Parathyroid adenoma (tissue), 2 donors: ENCODE measurements around the gene ZNF256.

ENCODE experiments used
- H2AFZ ChIP-seq: fragments of 300-600 bp; sonication (generic); one replicate; pipeline ENCODE4 v1.7.0; 2017; ENCODE audit warnings: antibody characterized with exemption, mild to moderate bottlenecking
- H3K27ac ChIP-seq: fragments of 300-600 bp; sonication (generic); one replicate; pipeline ENCODE4 v1.7.0; 2017
- H3K27me3 ChIP-seq: fragments of 300-600 bp; sonication (generic); one replicate; pipeline ENCODE4 v1.7.0; 2017; ENCODE audit warnings: low read length; ENCODE audit not compliant: control insufficient read depth, insufficient read depth
- H3K36me3 ChIP-seq: fragments of 300-600 bp; sonication (generic); one replicate; pipeline ENCODE4 v1.7.0; 2017; ENCODE audit warnings: low read length; ENCODE audit not compliant: control insufficient read depth, insufficient read depth
- H3K4me1 ChIP-seq: fragments of 300-600 bp; sonication (generic); one replicate; pipeline ENCODE4 v1.7.0; 2017; ENCODE audit warnings: control low read depth
- H3K4me2 ChIP-seq: fragments of 300-600 bp; sonication (generic); one replicate; pipeline ENCODE4 v1.7.0; 2017; ENCODE audit warnings: low read length
- H3K4me3 ChIP-seq: fragments of 300-600 bp; sonication (generic); one replicate; pipeline ENCODE4 v1.7.0; 2017; ENCODE audit warnings: low read depth, low read length
- H3K79me2 ChIP-seq: fragments of 300-600 bp; sonication (generic); one replicate; pipeline ENCODE4 v1.7.0; 2017; ENCODE audit warnings: control low read depth
- H3K9ac ChIP-seq: fragments of 300-600 bp; sonication (generic); one replicate; pipeline ENCODE4 v1.7.0; 2017; ENCODE audit warnings: mild to moderate bottlenecking
- H3K9me3 ChIP-seq: fragments of 300-600 bp; sonication (generic); one replicate; pipeline ENCODE4 v1.7.0; 2017; ENCODE audit warnings: low read length; ENCODE audit not compliant: control insufficient read depth
- TF ChIP-seq, protein P1 (sequence below): fragments of 300-600 bp; sonication (generic); IDR thresholded peaks from one replicate; pipeline ENCODE4 v1.7.0; 2017; ENCODE audit warnings: antibody characterized with exemption, mild to moderate bottlenecking
- donor health status: primary hyperparathyroidism.

Gene ZNF256

DNA sequence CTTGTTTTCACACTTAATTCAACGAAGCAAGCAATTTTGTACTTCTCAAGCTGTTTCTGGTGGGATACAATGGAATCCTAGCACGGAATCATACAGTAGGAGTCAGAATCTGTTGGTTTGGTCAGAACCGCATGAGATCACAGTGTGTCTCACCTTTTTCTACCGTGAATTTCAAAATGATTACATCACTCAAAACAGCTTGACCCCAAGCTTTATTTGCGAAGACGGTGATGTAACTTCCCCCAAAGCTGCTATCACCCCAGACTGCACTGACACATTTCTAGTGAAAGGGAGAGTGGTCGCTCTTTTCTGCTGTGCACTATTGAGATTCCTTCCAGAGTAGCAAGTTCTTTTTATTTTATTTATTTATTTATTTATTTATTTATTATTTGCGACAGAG lies 17.3 kb upstream of the ZNF256 start:
- Histone ChIP-seq H3K9ac (no peak overlapping the region), H3K27ac (no peak overlapping the region), H3K4me2 (no peak overlapping the region), H3K36me3 (no peaks in the 10 kb centered on the region), H3K4me1 (no peaks in the 10 kb centered on the region), H2AFZ (no peak overlapping the region), H3K79me2 (no peaks in the 10 kb centered on the region), H3K27me3 (no peaks in the 10 kb centered on the region), H3K4me3 (no peak overlapping the region), H3K9me3 (no peaks in the 10 kb centered on the region)
- TF ChIP-seq, protein P1, sequence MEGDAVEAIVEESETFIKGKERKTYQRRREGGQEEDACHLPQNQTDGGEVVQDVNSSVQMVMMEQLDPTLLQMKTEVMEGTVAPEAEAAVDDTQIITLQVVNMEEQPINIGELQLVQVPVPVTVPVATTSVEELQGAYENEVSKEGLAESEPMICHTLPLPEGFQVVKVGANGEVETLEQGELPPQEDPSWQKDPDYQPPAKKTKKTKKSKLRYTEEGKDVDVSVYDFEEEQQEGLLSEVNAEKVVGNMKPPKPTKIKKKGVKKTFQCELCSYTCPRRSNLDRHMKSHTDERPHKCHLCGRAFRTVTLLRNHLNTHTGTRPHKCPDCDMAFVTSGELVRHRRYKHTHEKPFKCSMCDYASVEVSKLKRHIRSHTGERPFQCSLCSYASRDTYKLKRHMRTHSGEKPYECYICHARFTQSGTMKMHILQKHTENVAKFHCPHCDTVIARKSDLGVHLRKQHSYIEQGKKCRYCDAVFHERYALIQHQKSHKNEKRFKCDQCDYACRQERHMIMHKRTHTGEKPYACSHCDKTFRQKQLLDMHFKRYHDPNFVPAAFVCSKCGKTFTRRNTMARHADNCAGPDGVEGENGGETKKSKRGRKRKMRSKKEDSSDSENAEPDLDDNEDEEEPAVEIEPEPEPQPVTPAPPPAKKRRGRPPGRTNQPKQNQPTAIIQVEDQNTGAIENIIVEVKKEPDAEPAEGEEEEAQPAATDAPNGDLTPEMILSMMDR, result no peak

DNA sequence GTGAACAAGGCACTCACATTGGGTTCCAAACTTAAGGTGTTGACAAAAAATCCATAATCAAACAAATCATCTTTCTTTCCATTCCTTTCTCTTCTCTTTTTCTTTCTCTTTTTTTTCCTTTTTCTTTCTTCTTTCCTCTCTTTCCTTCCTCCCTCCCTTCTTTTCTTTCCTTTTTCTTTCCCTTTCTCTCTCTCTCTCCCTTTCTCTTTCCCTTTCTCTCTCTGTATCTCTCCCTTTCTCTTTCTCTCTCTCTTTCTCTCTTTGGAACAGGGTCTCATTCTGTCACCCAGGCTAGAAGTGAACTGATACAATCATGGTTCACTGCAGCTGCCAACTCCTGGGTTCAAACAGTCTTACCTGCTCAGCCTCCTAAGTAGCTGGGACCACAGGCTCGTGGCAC lies 14.3 kb upstream of the ZNF256 start:
- no peaks in the 10 kb centered on the region for H3K9me3 ChIP-seq

DNA sequence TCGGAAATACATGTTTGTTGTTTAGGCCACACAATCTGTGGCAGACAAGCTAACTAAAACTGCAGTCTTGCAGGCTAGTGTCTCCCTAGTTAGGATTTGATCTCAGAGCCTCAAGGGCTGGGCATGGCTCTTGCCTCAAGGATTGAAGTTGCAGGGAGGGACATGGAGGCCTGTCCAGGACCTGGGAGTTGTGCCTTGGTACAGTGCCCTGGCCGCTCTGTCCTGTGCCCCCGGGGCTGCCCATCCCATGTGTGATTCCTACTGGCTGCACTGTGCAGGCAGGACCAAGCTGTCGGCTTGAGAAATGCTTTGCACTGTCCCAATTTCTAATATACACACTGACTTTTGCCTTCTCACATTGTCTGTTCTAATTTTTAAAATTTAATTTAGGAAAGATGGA lies 7.5 kb upstream of the ZNF256 start:
- Histone ChIP-seq H3K4me3 (no peak overlapping the region), H3K9ac (no peak overlapping the region), H3K27ac (no peak overlapping the region), H3K79me2 (no peaks in the 10 kb centered on the region), H3K27me3 (no peaks in the 10 kb centered on the region), H3K9me3 (no peaks in the 10 kb centered on the region), H3K4me1 (no peaks in the 10 kb centered on the region), H2AFZ (no peak overlapping the region), H3K36me3 (no peaks in the 10 kb centered on the region), H3K4me2 (no peak overlapping the region)
- TF ChIP-seq, protein P1, result no peak

More for the DNA sequence above, 14.3 kb upstream of the ZNF256 start:
- TF ChIP-seq, protein P1, result no peak
- Histone ChIP-seq H3K4me3 (no peak overlapping the region), H3K4me2 (no peak overlapping the region), H2AFZ (no peak overlapping the region), H3K4me1 (no peaks in the 10 kb centered on the region), H3K9ac (no peak overlapping the region), H3K27ac (no peak overlapping the region), H3K79me2 (no peaks in the 10 kb centered on the region), H3K36me3 (no peaks in the 10 kb centered on the region), H3K27me3 (no peaks in the 10 kb centered on the region)

DNA sequence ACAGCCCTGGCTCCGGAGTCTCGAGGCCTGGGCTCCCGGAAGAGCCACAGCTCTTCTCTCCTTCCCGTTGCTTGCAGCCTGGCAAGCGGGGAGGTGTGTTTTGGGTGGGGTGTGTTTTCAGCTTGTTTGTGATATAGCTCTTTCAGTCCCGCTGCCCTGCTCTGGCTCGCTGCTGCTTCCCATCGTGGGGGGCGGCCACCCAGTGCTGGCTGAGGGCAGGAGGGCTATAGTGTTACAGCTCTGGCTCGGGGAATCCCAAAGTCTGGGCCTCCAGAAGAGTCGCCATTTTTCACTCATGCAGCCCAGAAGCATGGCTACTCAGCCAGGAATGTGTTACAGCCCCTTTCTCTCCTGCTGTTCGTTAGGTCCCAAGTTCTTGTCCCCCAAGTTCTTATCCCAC lies 2.2 kb upstream of the ZNF256 start:
- Histone ChIP-seq H3K4me3 (no peak overlapping the region), H2AFZ (no peak overlapping the region), H3K36me3 (no peaks in the 10 kb centered on the region), H3K4me1 (peaks cover 6% of the 10 kb centered on the region), H3K4me2 (no peak overlapping the region), H3K27me3 (no peaks in the 10 kb centered on the region), H3K9me3 (no peaks in the 10 kb centered on the region), H3K27ac (no peak overlapping the region), H3K9ac (no peak overlapping the region), H3K79me2 (no peaks in the 10 kb centered on the region)
- TF ChIP-seq, protein P1, result no peak

DNA sequence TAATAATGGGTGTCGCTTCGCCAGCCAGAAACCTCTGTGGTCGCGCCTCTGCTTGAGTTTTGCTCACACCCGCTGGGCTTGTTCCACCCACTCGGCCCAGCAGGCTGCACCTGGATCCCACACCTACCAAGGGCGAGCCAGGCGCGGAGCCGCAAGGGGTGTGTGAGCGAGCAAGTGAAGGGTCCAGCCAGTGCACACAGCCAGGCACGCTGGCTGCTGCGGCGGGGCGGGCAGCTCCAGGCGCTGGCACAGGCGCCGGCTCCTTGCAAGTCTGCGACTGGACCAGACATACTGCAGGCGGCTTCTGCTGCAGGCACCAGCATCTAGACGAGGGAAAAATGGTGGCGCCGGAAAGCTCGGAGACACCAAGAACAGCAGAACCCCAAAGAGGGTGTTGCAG lies 1.8 kb upstream of the ZNF256 start:
- Histone ChIP-seq H3K4me3 (no peak overlapping the region), H3K36me3 (no peaks in the 10 kb centered on the region), H3K27me3 (no peaks in the 10 kb centered on the region), H3K79me2 (no peaks in the 10 kb centered on the region), H3K27ac (no peak overlapping the region), H3K4me1 (peaks cover 6% of the 10 kb centered on the region), H3K9me3 (no peaks in the 10 kb centered on the region), H3K4me2 (no peak overlapping the region), H3K9ac (no peak overlapping the region), H2AFZ (no peak overlapping the region)
- TF ChIP-seq, protein P1, result no peak
